ENCODE measurements around the gene SCO1. TPM values are rescaled to one million over a fixed set of nuclear protein-coding genes. Genes with fewer than 3 reads are reported as not detected.

Gene SCO1
- total and polyA plus RNA-seq, 2 donors (not counting 1 experiment from before 2014, with no cell fraction given): 5.9 to 28.6 TPM

DNA sequence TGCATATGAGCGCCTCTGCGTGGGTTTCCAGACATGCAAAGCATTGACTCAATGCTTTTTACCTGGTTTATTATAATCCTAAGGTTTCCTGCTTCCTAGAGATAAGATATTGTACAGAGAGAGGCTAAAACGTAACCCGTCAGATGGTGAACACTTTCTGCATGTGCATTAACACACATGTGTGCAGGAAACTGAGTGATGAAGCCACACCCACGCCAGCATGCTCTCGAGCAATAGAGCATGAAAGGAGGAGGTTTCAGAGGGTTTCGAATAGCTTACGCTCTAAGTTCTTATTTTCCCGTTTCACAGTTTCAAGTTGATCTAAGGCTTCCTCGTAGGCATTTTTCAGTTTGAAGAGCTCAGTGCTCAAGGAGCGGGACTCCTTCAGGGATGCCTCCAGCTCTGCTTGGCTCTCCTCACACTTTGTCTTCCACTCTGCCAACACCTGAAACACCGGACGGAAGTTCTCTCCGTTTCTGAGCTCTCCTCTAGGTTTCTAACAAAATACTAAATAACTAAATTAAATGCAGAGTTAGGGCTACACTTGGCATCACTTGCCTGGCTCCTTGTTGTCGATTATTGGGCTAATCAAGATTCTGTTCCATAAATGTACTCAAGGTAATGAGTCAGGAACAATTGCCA, 63.5 kb downstream of the SCO1 start:
- ChIA-PET POLR2A (interaction anchor here (0.6 kb wide), 1 partner anchor 53 kb away, joined by 7 read pairs; no protein-coding TSS in a partner anchor), CTCF (interaction anchor here (0.7 to 13.3 kb wide), 9 partner anchors 9 to 242 kb away, joined by 3 to 159 read pairs (median 5); no protein-coding TSS in a partner anchor)
- Histone ChIP-seq H4K20me1 (ENCODE audit: control insufficient read depth, insufficient read depth, low read length, poor library complexity, severe bottlenecking) (no peaks in the 10 kb centered on the region), H3K79me2 (ENCODE audit: control insufficient read depth, insufficient read depth, low read length) (no peaks in the 10 kb centered on the region), H2AFZ (ENCODE audit: insufficient read depth, low read depth, low read length, poor library complexity, severe bottlenecking) (peak overlapping the region; percentile 56), H3K4me2 (replicated peaks; ENCODE audit: low read depth, low read length, poor library complexity, severe bottlenecking) (peak overlapping the region; percentile 67), H3K4me1 (ENCODE audit: control insufficient read depth in 2 of 2, insufficient read depth in 2 of 2, low read length in 2 of 2) (peaks cover 13 to 26% of the 10 kb centered on the region in 2 donors), H3K9ac (ENCODE audit: low read length) (peak overlapping the region; percentile 46), H3K36me3 (replicated peaks in 1 of 2; ENCODE audit: control extremely low read depth in 1 of 2, control insufficient read depth in 1 of 2, extremely low read depth in 1 of 2, insufficient read depth in 2 of 2, low read length in 1 of 2) (peaks cover 0 to 12% of the 10 kb centered on the region in 2 experiments), H3K9me3 (ENCODE audit: control extremely low read depth in 1 of 3, control insufficient read depth in 2 of 3, insufficient read depth in 1 of 3, low read length in 2 of 3) (peaks cover 0 to 3% (median 0%) of the 10 kb centered on the region in 3 donors), H3K27me3 (replicated peaks in 1 of 4; ENCODE audit: control extremely low read depth in 1 of 4, control insufficient read depth in 3 of 4, insufficient read depth in 4 of 4, low read length in 3 of 4) (no peaks in the 10 kb centered on the region), H3K4me3 (ENCODE audit: control extremely low read depth in 1 of 5, extremely low read depth in 1 of 5, insufficient read depth in 1 of 5, low read depth in 2 of 5, low read length in 4 of 5) (peak overlapping the region in 3 of 5 experiments; percentile 1 to 39 (median 34)), H3K27ac (ENCODE audit: low read length in 2 of 2) (peak overlapping the region; percentile 33 to 51)
- peak; percentile 91 for ATAC-seq (ENCODE audit: low read depth)
- H3K4me3 Mint-ChIP-seq: peak overlapping the region; percentile 81
- intact Hi-C loops (cut with micrococcal nuclease): no loop called here
- peaks cover 28% of the 10 kb centered on the region for H3K4me1 Mint-ChIP-seq
- DNase-seq: peak; percentile 66
- H3K9me3 Mint-ChIP-seq (ENCODE audit: insufficient read depth): no peaks in the 10 kb centered on the region
- 23% methylated on average over 8 of the region's 15 CpGs for WGBS (ENCODE audit: insufficient coverage)
- no peaks in the 10 kb centered on the region for H3K27me3 Mint-ChIP-seq
- TF ChIP-seq CTCF (IDR thresholded peaks at IDR 0.05) (no peak), EZH2 (IDR thresholded peaks at IDR 0.05; ENCODE audit: borderline replicate concordance, insufficient read depth, low read depth, low read length, poor library complexity, severe bottlenecking) (no peak)
- H3K27ac Mint-ChIP-seq: peak overlapping the region; percentile 79

GRCh38 chr17:10631701-10632100, 65.6 kb downstream of the SCO1 start:
- DNase-seq: no peak
- CTCF ChIA-PET: interaction anchor here (0.6 to 13.3 kb wide), 10 partner anchors 11 to 1093 kb away, joined by 3 to 159 read pairs (median 4); no protein-coding TSS in a partner anchor
- Histone ChIP-seq H3K4me1 (ENCODE audit: control insufficient read depth in 2 of 2, insufficient read depth in 2 of 2, low read length in 2 of 2) (peaks cover 13 to 26% of the 10 kb centered on the region in 2 donors), H3K9ac (ENCODE audit: low read length) (no peak overlapping the region), H3K36me3 (replicated peaks in 1 of 2; ENCODE audit: control extremely low read depth in 1 of 2, control insufficient read depth in 1 of 2, extremely low read depth in 1 of 2, insufficient read depth in 2 of 2, low read length in 1 of 2) (peaks cover 0 to 12% of the 10 kb centered on the region in 2 experiments), H3K79me2 (ENCODE audit: control insufficient read depth, insufficient read depth, low read length) (no peaks in the 10 kb centered on the region), H3K9me3 (ENCODE audit: control extremely low read depth in 1 of 3, control insufficient read depth in 2 of 3, insufficient read depth in 1 of 3, low read length in 2 of 3) (peaks cover 0 to 3% (median 0%) of the 10 kb centered on the region in 3 donors), H4K20me1 (ENCODE audit: control insufficient read depth, insufficient read depth, low read length, poor library complexity, severe bottlenecking) (no peaks in the 10 kb centered on the region), H3K27ac (ENCODE audit: low read length in 2 of 2) (no peak overlapping the region), H3K4me2 (replicated peaks; ENCODE audit: low read depth, low read length, poor library complexity, severe bottlenecking) (no peak overlapping the region), H2AFZ (ENCODE audit: insufficient read depth, low read depth, low read length, poor library complexity, severe bottlenecking) (no peak overlapping the region), H3K4me3 (ENCODE audit: control extremely low read depth in 1 of 5, extremely low read depth in 1 of 5, insufficient read depth in 1 of 5, low read depth in 2 of 5, low read length in 4 of 5) (no peak overlapping the region), H3K27me3 (replicated peaks in 1 of 4; ENCODE audit: control extremely low read depth in 1 of 4, control insufficient read depth in 3 of 4, insufficient read depth in 4 of 4, low read length in 3 of 4) (no peaks in the 10 kb centered on the region)
- intact Hi-C loops (cut with micrococcal nuclease): no loop called here
- POLR2A ChIA-PET: no interaction called here
- Mint-ChIP-seq H3K4me1 (peaks cover 28% of the 10 kb centered on the region), H3K4me3 (no peak overlapping the region), H3K27ac (no peak overlapping the region), H3K9me3 (ENCODE audit: insufficient read depth) (no peaks in the 10 kb centered on the region), H3K27me3 (no peaks in the 10 kb centered on the region)
- no peak for ATAC-seq (ENCODE audit: low read depth)
- 93% methylated on average over 14 of the region's 15 CpGs for WGBS (ENCODE audit: insufficient coverage)
- TF ChIP-seq EZH2 (IDR thresholded peaks at IDR 0.05; ENCODE audit: borderline replicate concordance, insufficient read depth, low read depth, low read length, poor library complexity, severe bottlenecking): no peak
- TF ChIP-seq CTCF (IDR thresholded peaks at IDR 0.05): no peak

Measured in B cell (primary cell).